SKM-1 treated with dmso at 0.1 percent for 144 hours (cell line): ENCODE results near the gene AGAP1.

Source experiments
- DNase-seq: peaks from one replicate; lab custom pipeline; 2025; ENCODE audit not compliant: unreplicated experiment; lab: John Stamatoyannopoulos, UW

AGAP1 gene

DNA sequence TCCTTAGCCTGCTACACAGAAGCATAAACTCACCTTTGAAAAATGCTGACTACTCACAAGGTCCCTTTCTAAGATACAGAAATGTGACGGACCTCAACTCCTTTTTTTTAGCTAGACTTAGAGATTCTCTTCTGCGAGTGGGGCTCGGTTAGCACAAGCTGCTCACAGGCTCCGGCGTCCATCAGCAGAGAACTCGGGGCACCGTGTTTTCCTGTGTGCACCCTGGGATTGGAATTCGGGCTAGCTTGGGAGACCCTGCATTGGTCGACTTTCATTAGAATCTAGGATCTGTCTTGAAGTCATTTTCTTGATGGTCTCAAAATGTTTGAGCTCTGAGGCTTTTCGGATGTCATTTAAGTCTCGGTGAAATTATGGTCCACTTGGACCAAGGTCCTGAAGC is 483.1 kb downstream of the AGAP1 start:
- no peak for DNase-seq

DNA sequence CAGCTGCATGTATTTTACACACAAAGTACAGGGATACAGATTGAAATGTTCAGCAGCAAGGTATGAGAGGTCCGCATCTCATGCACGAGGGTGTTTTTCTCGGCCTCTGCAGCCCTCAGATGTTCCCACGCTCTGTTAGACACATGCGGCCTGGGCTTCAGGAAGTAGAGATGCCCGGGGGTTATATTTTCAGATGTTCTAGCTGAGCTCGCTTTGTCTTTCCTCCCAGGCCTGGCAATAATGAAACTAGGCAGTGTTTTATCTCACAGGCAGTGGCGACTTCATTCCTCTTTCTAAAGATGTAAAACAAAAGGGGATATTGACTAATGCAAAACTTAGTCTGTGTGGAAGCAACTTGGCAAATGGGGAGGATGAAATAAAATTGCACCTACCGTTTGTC is 483.6 kb downstream of the AGAP1 start:
- DNase-seq: no peak

DNA sequence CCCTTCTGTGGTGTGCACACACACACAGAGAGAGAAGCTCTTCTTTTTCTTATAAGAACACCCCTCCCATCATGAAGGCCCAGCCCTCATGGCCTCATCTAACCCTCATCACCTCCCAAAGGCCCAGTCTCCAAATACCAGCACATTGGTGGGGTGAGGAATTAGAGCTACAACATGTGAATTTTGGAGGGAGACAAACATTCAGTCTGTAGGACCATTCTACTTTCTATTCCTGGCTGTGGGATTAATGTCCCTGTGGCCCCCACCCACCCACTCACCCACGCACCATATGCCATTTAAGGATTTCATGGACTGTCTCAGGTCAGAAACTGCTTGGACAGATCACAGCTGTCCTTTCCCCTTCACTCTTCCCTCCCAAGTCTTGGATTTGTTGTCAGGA is 484.2 kb downstream of the AGAP1 start:
- DNase-seq: no peak

DNA sequence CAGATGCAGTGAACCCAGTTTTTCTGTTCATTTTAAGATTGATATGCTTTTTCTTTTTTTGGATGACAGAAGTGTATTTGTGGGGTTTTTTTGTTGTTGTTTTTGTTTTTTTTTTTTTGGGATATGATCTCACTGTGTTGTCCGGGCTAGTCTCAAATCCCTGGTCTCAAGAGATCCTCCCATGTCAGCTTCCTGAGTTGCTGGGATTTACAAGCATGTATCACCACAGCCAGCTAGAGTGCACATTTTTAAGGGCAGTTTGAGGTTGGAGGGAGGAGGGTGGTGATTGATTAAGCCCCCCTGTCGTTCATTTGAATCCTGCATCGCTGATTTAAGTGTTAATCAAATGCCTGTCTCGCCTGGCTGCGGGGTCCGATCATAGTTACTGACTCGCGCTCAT is 485.2 kb downstream of the AGAP1 start:
- no peak for DNase-seq

DNA sequence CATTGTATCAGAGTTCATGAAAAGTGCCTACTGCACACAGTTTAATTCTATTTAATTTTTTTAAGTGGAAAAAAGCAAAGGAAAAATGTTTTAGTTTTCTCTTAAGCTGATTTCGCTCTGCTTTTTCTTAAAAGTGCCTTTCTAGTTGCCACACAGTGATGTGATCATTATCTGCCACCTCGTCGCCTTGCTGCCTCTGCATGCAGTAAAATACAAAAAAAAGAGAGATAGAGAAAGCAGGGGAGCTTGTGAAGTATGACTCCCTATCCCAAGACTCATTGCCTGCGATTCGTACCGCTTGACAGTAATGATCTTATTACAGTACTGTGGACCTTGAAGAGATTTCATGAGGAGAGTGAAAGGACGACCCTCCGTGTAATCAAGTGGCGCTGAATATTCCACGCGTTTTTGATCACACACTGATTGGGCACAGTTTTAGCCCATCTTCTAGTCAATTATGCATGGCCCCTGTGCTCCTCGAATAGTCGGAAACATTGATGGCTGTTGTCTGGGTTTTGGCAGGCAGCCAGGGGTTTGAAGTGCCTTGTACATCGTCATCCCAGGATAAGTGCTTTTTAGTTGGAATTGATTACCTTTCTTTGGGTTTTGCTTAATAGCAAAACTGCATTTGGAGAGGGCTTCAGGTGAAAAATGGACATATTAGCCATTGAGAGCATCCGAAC is 486.1 kb downstream of the AGAP1 start:
- no peak for DNase-seq

DNA sequence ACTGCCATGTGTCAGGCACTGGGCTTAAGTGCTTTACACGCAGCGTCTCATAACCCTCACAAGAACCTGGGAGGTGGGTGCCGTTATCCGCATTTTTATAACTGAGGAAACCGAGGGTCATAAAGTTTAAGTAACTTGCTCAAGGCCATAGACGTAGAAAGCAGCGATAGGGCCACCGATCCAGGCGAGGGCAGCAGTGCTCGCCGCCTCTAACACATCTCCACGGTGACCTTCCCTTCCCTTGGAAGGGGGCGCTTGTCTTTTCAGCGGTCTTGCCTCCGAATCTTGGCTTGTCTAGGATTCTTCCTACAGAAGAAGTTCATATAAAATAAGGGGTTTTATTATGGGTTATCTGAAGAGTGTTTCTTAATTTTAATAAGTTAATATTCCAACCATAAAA is 487.8 kb downstream of the AGAP1 start:
- DNase-seq: no peak

DNA sequence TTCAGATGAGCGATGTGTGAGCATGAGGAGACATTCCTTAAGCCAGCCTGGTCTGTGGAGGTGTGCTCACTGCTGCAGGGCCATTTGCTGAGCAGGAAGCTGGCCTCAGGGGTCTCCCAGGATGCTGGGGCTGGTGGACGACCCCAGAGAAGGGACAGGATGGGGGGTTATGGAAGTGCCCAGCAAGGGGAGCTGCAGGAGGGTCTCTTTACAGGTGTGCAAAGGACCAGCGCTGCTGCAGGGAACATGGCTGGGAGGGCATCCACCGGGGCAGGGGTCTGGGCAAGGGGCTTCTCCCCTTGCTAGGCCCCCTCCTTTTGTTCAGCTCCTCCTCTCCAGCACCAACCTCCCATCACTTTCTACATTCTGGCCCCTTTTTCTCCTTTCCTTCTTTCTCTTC is 489.2 kb downstream of the AGAP1 start:
- no peak for DNase-seq

DNA sequence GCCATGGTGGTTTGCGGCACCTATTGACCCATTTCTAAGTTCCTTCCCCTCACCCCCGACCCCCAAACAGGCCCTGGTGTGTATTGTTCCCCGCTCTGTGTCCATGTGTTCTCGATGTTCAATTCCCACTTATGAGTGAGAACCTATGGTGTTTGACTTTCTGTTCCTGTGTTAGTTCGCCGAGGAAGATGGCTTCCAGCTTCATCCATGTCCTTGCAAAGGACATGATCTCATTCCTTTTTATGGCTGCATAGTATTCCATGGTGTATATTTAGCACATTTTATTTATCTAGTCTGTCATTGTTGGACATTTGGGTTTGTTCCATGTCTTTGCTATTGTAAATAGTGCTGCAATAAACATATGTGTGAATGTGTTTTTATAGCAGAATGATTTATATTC is 490.7 kb downstream of the AGAP1 start:
- no peak for DNase-seq

DNA sequence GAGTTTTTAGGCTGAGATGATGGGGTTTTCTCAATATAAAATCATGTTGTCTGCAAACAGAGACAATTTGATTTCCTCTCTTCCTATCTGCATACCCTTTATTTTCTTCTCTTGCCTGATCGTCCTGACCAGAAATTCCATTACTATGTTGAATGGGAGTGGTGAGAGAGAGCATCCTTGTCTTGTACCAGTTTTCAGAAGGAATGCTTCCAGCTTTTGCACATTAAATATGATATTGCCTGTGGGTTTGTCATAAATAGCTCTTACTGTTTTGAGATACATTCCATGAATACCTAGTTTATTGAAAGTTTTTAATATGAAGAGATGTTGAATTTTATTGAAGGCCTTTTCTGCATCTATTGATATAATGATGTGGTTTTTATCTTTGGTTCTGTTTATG is 492.5 kb downstream of the AGAP1 start:
- no peak for DNase-seq

DNA sequence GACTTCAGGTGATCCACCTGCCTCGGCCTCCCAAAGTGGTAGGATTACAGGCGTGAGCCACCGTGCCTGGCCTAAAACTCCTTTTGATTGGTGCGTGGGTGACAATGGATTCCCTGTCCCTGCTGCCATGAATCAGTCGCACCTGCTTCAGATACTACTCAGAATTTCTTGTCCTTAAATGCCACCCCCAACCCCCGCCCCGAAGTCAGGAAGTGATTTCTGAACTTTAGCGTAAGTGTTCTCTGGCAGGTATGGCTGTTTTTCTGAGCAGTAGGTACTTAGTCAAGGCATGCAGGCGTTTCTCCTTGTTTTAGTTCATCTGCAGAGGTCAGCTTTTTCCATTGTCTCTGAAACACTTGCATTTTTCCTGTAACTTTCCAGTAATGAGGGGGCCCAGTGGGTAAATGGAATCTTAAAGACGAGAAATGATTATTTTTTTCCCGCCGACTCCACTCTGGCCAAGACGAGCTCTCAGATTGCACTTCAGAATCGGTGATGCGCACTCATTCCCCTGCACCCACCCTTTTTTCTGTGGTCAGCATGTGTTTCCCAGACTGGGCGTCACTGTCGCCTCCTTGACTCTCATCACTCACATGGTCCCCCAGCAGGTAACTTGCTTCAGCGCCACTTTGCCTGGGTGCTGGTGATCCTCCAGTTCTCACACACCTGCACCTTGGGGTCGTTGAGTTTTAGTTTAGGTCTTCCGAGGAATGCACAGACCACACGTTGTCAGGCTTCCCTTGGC is 494.6 kb downstream of the AGAP1 start:
- DNase-seq: no peak

DNA sequence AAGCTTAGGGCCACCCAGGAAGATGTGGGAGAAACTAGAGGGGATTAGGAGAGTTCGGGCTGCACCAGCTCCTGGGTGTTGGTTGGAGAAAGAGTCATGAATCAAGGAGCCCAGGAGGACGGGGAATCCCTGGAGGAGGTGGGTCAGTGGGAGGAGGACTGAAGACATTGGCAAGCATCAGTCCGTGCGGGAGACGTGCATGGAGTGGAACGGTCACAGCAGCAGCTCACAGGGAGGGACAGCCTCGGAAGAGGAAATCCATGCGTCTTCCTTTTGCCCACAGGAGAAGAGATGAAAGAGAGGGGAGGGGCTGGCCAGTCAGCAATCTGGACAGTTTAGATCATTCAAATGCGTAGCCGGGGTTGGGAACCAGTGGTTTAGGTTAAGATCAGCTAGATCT is 495.7 kb downstream of the AGAP1 start:
- DNase-seq: no peak

DNA sequence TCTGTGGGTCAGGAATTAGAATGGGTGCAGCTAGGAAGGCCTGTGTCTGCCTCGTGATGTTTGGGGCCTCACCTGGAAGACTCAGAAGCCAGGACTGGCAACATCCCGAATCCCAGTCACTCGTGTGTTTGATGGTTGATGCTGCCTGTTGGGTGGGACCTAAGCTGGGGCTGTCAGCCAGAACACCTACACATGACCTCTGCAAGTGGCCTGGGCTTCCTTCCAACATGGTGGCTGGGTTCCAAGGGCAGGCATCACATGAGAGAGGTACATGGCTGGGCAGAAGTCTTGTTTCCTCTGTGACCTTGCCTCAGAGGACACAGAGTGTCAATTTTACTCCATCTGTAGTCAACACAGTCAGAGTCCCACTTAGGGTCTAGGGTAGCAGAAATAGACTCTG is 496.5 kb downstream of the AGAP1 start:
- DNase-seq: no peak

DNA sequence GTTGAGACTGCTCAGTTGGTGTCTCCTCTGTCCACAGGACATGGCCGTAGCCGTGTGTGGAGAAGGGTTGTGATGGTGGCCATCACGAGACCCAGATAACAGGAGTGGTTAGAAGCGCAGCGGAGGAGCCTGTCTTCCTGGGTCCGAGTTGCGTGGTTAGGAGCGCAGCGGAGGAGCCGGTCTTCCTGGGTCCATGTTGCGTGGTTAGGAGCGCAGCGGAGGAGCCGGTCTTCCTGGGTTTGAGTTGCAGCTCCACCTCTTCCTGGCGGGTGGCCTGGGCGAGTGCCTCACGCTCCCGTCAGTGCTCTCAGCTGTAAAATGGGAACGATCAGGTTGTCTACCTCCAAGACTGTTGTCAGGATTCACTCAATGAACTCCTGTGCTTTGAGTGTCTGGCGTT is 498.2 kb downstream of the AGAP1 start:
- no peak for DNase-seq

DNA sequence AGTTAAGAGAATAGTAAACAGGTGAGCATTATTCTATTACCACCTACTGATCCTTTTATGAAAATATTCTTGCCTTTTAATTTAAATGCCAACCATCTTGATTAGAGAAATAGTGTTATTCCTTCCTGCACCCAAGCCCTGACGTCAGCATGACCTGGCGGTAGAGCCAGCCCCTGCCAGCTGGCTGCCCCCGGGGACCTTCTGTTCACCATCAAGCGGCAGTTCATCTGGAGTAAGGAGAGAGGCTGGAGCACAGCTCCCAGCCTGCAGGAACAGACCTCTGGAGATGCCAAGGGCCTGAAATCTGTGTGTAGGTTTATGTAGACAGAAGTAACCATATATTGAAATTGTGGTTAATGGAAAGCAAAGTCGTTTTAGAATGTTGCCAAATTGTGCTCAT is 502.6 kb downstream of the AGAP1 start:
- no peak for DNase-seq

DNA sequence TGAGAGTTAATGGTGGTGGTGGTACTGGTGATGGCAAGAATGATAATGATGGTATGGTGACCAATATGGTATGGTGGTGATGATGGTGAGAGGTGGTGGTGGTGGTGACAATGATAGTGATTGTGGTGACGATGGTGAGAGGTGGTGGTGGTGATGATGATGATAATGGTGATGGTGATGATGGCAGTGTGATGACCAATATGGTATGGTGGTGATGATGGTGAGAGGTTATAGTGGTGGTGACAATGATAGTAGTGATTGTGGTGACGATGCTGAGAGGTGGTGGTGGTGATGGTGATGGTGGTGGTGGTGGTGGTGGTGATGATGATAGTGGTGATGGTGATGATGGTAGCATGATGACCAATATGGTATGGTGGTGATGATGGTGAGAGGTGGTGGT is 505.2 kb downstream of the AGAP1 start:
- no peak for DNase-seq

DNA sequence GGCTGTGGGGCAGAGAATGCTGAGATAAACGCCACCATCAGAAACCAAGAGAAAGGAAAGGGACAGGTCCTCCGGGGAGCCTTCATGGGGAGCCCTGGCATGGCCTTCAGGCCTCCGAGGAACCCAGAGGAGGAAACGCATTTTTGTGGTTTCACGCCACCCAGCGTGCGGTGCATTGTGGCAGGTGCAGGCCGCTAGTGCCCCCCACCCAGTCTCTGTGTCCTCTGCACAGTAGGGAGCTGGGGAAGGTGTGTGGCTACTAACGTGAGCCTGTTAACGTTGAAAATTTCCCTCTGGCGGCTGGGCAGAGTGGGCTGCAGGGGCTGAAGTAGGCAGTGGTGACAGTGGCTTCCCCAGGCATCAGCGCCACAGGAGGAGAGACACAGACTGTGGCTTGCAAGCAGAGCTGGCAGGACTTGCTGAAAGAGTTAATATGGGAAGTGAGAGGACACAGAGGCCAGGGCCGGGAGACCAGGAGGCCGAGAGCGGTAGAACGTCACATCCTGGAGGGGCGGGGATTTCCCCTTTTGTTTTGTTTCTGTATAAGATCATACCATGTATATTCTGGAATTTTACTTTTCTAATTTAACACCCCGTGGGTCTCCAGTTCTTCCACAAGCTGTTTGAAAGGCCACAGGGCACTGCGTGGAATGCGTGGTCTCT is 507.5 kb downstream of the AGAP1 start:
- DNase-seq: no peak

DNA sequence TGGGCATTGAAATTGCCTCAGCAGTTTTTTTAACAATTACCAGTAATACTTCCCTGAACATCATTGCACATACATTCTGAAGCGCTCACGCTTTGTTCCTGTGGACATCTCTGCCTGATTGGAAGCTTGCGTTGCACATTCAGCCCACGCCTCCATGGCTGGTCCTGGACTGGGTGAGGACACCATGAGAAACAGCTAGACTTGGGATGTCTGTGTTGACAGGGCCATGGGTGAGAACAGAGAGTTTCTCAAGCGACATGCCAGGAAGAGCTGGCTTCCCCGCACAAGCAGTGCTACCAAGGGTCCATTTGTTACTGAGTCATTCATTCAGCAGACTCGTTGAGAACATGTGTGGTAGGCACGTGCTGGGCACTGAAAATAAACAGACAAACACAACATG is 508.0 kb downstream of the AGAP1 start:
- no peak for DNase-seq

DNA sequence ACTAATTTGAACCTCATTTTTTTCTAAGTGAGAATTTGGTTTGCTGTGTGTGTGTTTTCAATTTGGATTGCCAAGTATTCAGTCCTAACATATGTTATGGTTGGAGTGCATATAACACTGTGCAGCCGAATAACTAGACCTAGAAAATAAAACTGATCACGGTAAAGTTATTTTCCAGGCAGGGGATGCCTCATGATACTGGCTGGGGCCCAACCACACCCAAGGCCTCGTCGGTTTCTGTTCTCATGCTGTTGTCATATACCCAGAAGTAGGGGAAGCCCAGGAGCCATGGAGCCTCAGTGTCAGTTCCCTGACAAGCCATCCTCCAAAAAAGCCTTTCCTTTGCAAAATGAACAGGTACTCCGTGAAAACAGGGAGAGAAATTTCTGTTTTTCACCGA is 514.2 kb downstream of the AGAP1 start:
- no peak for DNase-seq

DNA sequence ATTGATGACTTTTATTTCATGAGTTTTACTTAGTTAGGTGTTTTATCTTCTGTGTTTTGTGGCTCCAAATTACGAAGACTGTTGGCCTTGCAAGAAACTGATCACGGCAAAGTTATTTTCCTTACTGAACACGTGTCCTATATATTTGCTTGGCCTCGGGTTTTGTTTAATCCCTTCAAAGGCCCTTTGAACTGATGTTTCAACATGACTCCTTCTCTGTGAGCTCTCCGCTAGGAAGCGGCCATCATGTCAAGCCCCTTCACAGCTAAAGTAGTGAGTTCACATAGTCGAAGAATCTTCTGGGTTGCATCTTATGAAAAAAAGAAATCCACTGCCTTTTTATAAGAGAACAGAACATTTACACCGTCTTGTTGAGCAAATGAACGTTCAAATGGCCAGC is 515.0 kb downstream of the AGAP1 start:
- no peak for DNase-seq

DNA sequence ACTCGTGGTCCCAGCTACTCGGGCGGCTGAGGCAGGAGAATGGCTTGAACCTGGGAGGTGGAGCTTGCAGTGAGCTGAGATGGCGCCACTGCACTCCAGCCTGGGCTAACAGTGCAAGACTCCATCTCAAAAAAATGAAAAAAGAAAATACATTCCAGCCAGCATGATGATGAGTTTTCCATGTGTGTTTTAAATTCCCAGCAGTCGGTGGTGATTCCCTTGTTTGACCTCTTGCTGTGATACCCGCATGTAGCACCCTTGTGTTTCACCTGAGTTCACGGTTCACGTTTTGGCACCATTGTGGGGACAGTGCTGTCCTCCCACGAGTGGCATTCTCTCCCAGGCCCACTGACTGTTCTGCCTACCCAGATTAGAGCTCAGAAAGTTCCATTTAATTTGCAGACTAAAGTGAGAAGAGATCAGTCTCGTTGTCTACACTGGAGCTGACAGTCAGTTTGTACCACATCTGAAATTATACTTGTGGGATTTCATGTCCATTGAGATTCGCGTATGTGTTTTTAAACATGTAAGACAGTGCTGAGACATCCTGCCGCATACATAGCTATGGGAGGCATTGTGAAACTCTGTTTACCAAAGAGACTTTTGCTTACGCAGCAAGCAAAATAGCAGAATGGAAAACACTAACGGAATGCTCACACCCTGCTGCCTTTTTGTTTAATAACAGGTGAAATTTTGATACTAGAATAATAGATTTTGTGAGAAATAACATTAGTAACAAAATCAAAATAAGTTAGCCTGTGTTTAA is 517.3 kb downstream of the AGAP1 start:
- no peak for DNase-seq

DNA sequence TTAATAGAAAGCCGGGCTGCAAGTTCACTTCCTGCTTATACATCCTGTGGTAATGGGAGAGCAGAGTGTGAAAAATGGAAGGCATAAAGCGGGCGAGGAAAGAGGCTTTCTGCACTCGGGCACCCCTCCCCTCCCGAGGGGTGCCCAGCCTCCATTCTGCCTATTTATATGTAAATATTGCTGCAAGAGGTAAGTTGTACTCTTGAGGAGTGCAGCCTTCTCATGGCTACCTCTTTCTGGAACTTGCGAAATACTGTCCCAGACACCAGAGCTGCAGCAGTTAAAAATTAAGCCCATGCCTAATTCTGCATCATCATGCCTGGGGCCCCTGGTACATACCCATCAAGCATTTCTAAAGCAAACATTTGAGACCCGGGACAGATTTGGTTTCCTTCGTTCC is 518.3 kb downstream of the AGAP1 start:
- no peak for DNase-seq
